Suprapubic skin (tissue), 4 donors: ENCODE results near the gene CLK2. TPM values are rescaled to one million over a fixed set of nuclear protein-coding genes. Genes with fewer than 3 reads are reported as not detected.
"Not testable (repeated sequence)": the region's sequence is repeated elsewhere in the genome, so short reads cannot be mapped to it uniquely, and the experiment has no call there.

Experiments
- DNase-seq, 2 donors: peaks; one replicate each; pipeline ENCODE4 v3.0.0-alpha.2; 2019; ENCODE audit warnings: low spot score in 2 of 2
- H3K27ac ChIP-seq: fragments of 200-600 bp; sonication (generic); one replicate; pipeline ENCODE4 v1.5.1; 2019
- H3K27me3 ChIP-seq: fragments of 200-600 bp; sonication (generic); one replicate; pipeline ENCODE4 v1.5.1; 2019
- H3K36me3 ChIP-seq: fragments of 200-600 bp; sonication (generic); one replicate; pipeline ENCODE4 v1.5.1; 2019
- H3K4me1 ChIP-seq: fragments of 200-600 bp; sonication (generic); one replicate; pipeline ENCODE4 v1.5.1; 2019
- H3K4me3 ChIP-seq: fragments of 200-600 bp; sonication (generic); one replicate; pipeline ENCODE4 v1.5.1; 2019; ENCODE audit warnings: mild to moderate bottlenecking
- H3K9me3 ChIP-seq: fragments of 200-600 bp; sonication (generic); one replicate; pipeline ENCODE4 v1.5.1; 2019
- CTCF ChIP-seq, 2 donors: fragments of 200-600 bp in 1 of 2; fragments of 450-650 bp in 1 of 2; sonication (generic) in 1 of 2; IDR thresholded peaks; one replicate each; pipeline ENCODE4 v1.5.1; 2016 to 2019; ENCODE audit warnings: antibody characterized with exemption in 2 of 2, mild to moderate bottlenecking in 1 of 2, moderate library complexity in 1 of 2
- EP300 ChIP-seq: sonication (generic); formaldehyde crosslinking; IDR thresholded peaks from one replicate; pipeline ENCODE4 v1.6.1; 2017; ENCODE audit warnings: antibody characterized with exemption
- POLR2A ChIP-seq, 2 donors: fragments of 450-650 bp; IDR thresholded peaks; one replicate each; pipeline ENCODE4 v1.6.1; 2017; ENCODE audit warnings: antibody characterized with exemption in 2 of 2, mild to moderate bottlenecking in 2 of 2, moderate library complexity in 2 of 2
- POLR2AphosphoS5 ChIP-seq, 3 donors: sonication (generic); formaldehyde crosslinking; IDR thresholded peaks; one replicate each; pipeline ENCODE4 v1.6.1; 2017; ENCODE audit warnings: antibody characterized with exemption in 3 of 3
- WGBS: methylation state at CpG from one replicate; pipeline ENCODE4 v1.1.5; 2018; 5-methylcytosine and 5-hydroxymethylcytosine counted together
- total RNA-seq, 4 donors: library from RNA; depleted of rRNA; stranded (reverse); fragments of >200 nt; gene quantifications; one replicate each; pipeline ENCODE4 v1.1.0, GENCODE V29; 2016

The CLK2 gene
- total RNA-seq, 4 donors from 2014 or later, result 27.6 to 72.3 (median 36.2) TPM

DNA sequence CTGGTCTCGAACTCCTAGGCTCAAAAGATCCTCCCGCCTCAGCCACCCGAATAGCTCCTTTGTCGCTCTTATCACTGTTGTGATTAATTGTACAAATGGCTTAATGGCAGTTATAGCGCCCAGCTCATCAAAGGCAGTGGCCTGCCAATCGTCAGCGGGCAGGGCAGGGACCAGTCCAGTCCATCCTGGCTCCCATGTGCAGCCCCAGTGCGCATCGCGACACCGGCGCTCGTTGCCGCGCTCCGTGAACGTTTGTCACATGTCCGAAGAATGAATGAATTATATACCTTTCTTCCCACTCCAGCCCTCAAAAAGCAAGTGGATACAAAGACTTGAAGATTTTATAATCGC lies 46.4 kb downstream of the CLK2 start:
- Histone ChIP-seq H3K36me3 (no peaks in the 10 kb centered on the region), H3K27me3 (no peaks in the 10 kb centered on the region), H3K27ac (peak overlapping the region; percentile 76), H3K4me1 (peaks cover 27% of the 10 kb centered on the region), H3K4me3 (peak overlapping the region; percentile 74), H3K9me3 (no peaks in the 10 kb centered on the region)
- DNase-seq, result no peak
- WGBS, result under 1% methylated on average over 19 of the region's 19 CpGs
- TF ChIP-seq CTCF (IDR thresholded peaks at IDR 0.05), result no peak
- TF ChIP-seq EP300, result no peak
- TF ChIP-seq POLR2A (IDR thresholded peaks at IDR 0.05), result no peak
- no peak for TF ChIP-seq POLR2AphosphoS5 (IDR thresholded peaks at IDR 0.05)

- Histone ChIP-seq H3K36me3 (no peaks in the 10 kb centered on the region), H3K27ac (peak overlapping the region; percentile 76), H3K27me3 (no peaks in the 10 kb centered on the region), H3K9me3 (no peaks in the 10 kb centered on the region), H3K4me1 (peaks cover 27% of the 10 kb centered on the region), H3K4me3 (peak overlapping the region; percentile 74)
- WGBS, result 0% methylated on average over 7 of the region's 7 CpGs
- peak in 1 of 2 donors; percentile 85 for DNase-seq
- TF ChIP-seq CTCF (IDR thresholded peaks at IDR 0.05) (peak in 1 of 2 donors; percentile 42), POLR2A (IDR thresholded peaks at IDR 0.05) (no peak)
Measured at GRCh38 chr1:155226188-155226909, 47.0 kb downstream of the CLK2 start.

GRCh38 chr1:155225404-155225759 lies 47.9 kb downstream of the CLK2 start:
- H3K4me1 ChIP-seq, result peaks cover 27% of the 10 kb centered on the region
- not testable (repeated sequence) for H3K27ac ChIP-seq, H3K27me3 ChIP-seq, H3K4me3 ChIP-seq, H3K9me3 ChIP-seq, H3K36me3 ChIP-seq, DNase-seq
- WGBS, result 96% methylated on average over 8 of the region's 8 CpGs

DNA sequence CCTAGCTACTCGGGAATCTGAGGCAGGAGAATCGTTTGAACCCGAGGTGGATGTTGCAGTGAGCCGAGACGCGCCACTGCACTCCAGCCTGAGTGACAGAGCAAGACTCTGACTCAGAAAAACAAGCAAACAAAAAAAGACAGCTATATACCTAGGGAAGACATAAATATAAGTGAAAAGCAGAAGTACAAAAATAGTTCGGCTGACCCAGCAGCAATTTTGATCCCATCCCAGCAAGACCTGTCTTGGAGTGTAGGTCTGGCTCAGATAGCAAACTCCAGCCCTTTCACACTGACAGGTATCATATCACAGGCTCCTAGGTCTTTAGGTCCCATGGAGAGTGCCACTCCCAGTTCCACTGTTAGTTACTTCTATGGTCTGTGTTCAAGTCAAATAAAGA lies 50.3 kb downstream of the CLK2 start:
- Histone ChIP-seq H3K36me3 (no peaks in the 10 kb centered on the region), H3K4me1 (peaks cover 32% of the 10 kb centered on the region), H3K27ac (no peak overlapping the region), H3K9me3 (no peaks in the 10 kb centered on the region), H3K4me3 (no peak overlapping the region), H3K27me3 (no peaks in the 10 kb centered on the region)
- 86% methylated on average over 7 of the region's 7 CpGs for WGBS
- TF ChIP-seq EP300 (no peak), POLR2AphosphoS5 (IDR thresholded peaks at IDR 0.05) (no peak)
- no peak for DNase-seq

- 77% methylated on average over 10 of the region's 10 CpGs for WGBS
- not testable (repeated sequence) for H3K27ac ChIP-seq, DNase-seq, H3K36me3 ChIP-seq, H3K4me3 ChIP-seq, H3K9me3 ChIP-seq, H3K27me3 ChIP-seq
- H3K4me1 ChIP-seq, result peaks cover 12% of the 10 kb centered on the region
Measured at GRCh38 chr1:155220211-155220965, 52.9 kb downstream of the CLK2 start.

DNA sequence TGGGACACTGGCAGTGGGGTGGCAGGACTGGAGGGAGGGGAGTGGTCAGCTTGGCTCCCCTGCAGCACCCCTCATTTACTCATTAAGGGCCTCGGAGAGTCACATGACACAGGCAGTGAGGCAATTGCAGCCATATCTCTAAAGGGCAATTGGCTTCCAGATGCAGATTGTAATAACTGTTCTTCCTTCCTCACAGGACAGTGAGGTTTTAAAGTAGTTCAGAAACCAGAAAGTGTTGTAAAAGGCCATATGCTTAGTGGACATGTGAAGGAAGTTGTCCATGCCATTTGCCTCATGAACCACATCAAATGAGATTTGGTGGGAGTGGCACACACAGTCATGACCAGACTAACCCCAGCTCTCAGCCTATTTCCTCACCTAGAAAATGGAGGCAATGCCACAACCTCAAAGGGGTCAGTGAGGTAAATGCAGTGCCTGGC lies 53.7 kb downstream of the CLK2 start:
- peaks cover 7% of the 10 kb centered on the region for H3K4me1 ChIP-seq
- H3K27me3 ChIP-seq, result no peaks in the 10 kb centered on the region
- DNase-seq, result no peak
- no peak for TF ChIP-seq CTCF (IDR thresholded peaks at IDR 0.05)
- no peak for TF ChIP-seq EP300
- TF ChIP-seq POLR2AphosphoS5 (IDR thresholded peaks at IDR 0.05), result no peak
- TF ChIP-seq POLR2A (IDR thresholded peaks at IDR 0.05), result no peak
- no peak overlapping the region for H3K27ac ChIP-seq
- no peaks in the 10 kb centered on the region for H3K9me3 ChIP-seq
- WGBS, result 11% methylated on average over 1 of the region's 1 CpG
- H3K36me3 ChIP-seq, result no peaks in the 10 kb centered on the region
- H3K4me3 ChIP-seq, result no peak overlapping the region
